Measurements from ENCODE around the gene PPIF.

The PPIF gene

GRCh38 chr10:79303631-79304478 is 43.4 kb upstream of the PPIF start:
- Histone ChIP-seq H3K9me3 (ENCODE audit: control extremely low read depth in 1 of 5, control insufficient read depth in 4 of 5, insufficient read depth in 2 of 5, low read depth in 1 of 5, low read length in 4 of 5) (no peaks in the 10 kb centered on the region), H3K27ac (ENCODE audit: insufficient read depth in 1 of 2, low read depth in 1 of 2, low read length in 2 of 2, poor library complexity in 1 of 2, severe bottlenecking in 2 of 2) (no peak overlapping the region), H3K4me1 (ENCODE audit: control extremely low read depth in 1 of 4, control insufficient read depth in 4 of 4, insufficient read depth in 4 of 4, low read length in 3 of 4) (peaks cover 0 to 3% (median 0%) of the 10 kb centered on the region in 4 experiments), H3K27me3 (replicated peaks in 2 of 5; ENCODE audit: control insufficient read depth in 4 of 5, insufficient read depth in 5 of 5, low read length in 4 of 5) (no peaks in the 10 kb centered on the region), H3K4me3 (ENCODE audit: control insufficient read depth in 1 of 7, extremely low read depth in 1 of 7, insufficient read depth in 4 of 7, low read depth in 2 of 7, low read length in 6 of 7) (no peak overlapping the region), H3K36me3 (ENCODE audit: control insufficient read depth in 4 of 4, insufficient read depth in 4 of 4, low read length in 3 of 4) (peaks cover 14 to 98% (median 90%) of the 10 kb centered on the region in 4 experiments)
- ChIA-PET CTCF (interaction anchor here (0.6 to 1.6 kb wide), 6 partner anchors 9 to 41 kb away, joined by 3 to 6 read pairs (median 4); no protein-coding TSS in a partner anchor), POLR2A (interaction anchor here (1.1 to 1.2 kb wide), 2 partner anchors 14 to 42 kb away, joined by 3 to 4 read pairs; no protein-coding TSS in a partner anchor)
- WGBS (ENCODE audit: insufficient coverage), result 96% methylated on average over 21 of the region's 25 CpGs
- no peak for DNase-seq

- Histone ChIP-seq H3K27me3 (replicated peaks in 2 of 5; ENCODE audit: control insufficient read depth in 4 of 5, insufficient read depth in 5 of 5, low read length in 4 of 5) (no peaks in the 10 kb centered on the region), H3K4me1 (ENCODE audit: control extremely low read depth in 1 of 4, control insufficient read depth in 4 of 4, insufficient read depth in 4 of 4, low read length in 3 of 4) (peaks cover 0 to 10% (median 0%) of the 10 kb centered on the region in 4 experiments), H3K4me3 (ENCODE audit: control insufficient read depth in 1 of 7, extremely low read depth in 1 of 7, insufficient read depth in 4 of 7, low read depth in 2 of 7, low read length in 6 of 7) (no peak overlapping the region), H3K36me3 (ENCODE audit: control insufficient read depth in 4 of 4, insufficient read depth in 4 of 4, low read length in 3 of 4) (peaks cover 14 to 98% (median 89%) of the 10 kb centered on the region in 4 experiments), H3K27ac (ENCODE audit: insufficient read depth in 1 of 2, low read depth in 1 of 2, low read length in 2 of 2, poor library complexity in 1 of 2, severe bottlenecking in 2 of 2) (no peak overlapping the region), H3K9me3 (ENCODE audit: control extremely low read depth in 1 of 5, control insufficient read depth in 4 of 5, insufficient read depth in 2 of 5, low read depth in 1 of 5, low read length in 4 of 5) (no peaks in the 10 kb centered on the region)
- no peak for DNase-seq
- POLR2A ChIA-PET, result interaction anchor here (1.1 kb wide), 1 partner anchor 14 kb away, joined by 4 read pairs; no protein-coding TSS in a partner anchor
- CTCF ChIA-PET, result interaction anchor here (0.8 to 1.4 kb wide), 4 partner anchors 10 to 16 kb away, joined by 3 to 6 read pairs (median 4); no protein-coding TSS in a partner anchor
- 96% methylated on average over 6 of the region's 6 CpGs for WGBS (ENCODE audit: insufficient coverage)
These were observed 42.7 kb upstream of the PPIF start for GRCh38 chr10:79304479-79305087.

DNA sequence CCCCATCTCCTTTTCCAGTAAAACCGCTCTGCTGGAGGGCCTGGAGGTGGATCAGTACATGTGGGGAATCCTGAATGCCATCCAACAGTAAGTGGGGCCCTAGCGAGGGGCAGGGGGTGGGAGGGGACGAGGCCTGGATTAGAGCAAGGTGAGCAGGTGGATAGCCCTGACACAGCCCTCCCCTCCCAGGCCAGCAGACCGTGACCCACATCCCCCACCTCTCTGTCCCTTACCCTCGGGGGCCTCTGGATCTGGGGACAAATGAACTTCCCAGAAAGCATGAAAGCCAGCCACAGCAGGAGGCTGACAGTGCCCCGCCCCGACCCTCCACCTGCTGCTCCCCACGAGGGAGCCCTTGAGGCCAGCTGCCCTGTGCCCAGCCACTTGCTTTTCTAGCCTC is 41.8 kb upstream of the PPIF start:
- H3K9me3 ChIP-seq (ENCODE audit: control extremely low read depth in 1 of 5, control insufficient read depth in 4 of 5, insufficient read depth in 2 of 5, low read depth in 1 of 5, low read length in 4 of 5), result no peaks in the 10 kb centered on the region
- H3K27ac ChIP-seq (ENCODE audit: insufficient read depth in 1 of 2, low read depth in 1 of 2, low read length in 2 of 2, poor library complexity in 1 of 2, severe bottlenecking in 2 of 2), result no peak overlapping the region
- peaks cover 16 to 98% (median 85%) of the 10 kb centered on the region in 4 experiments for H3K36me3 ChIP-seq (ENCODE audit: control insufficient read depth in 4 of 4, insufficient read depth in 4 of 4, low read length in 3 of 4)
- CTCF ChIA-PET, result interaction anchor here (1.4 kb wide), 1 partner anchor 11 kb away, joined by 4 read pairs; no protein-coding TSS in a partner anchor
- H3K4me3 ChIP-seq (ENCODE audit: control insufficient read depth in 1 of 7, extremely low read depth in 1 of 7, insufficient read depth in 4 of 7, low read depth in 2 of 7, low read length in 6 of 7), result no peak overlapping the region
- POLR2A ChIA-PET, result no interaction called here
- peaks cover 0 to 11% (median 0%) of the 10 kb centered on the region in 4 experiments for H3K4me1 ChIP-seq (ENCODE audit: control extremely low read depth in 1 of 4, control insufficient read depth in 4 of 4, insufficient read depth in 4 of 4, low read length in 3 of 4)
- 100% methylated on average over 4 of the region's 8 CpGs for WGBS (ENCODE audit: insufficient coverage)
- DNase-seq, result no peak
- H3K27me3 ChIP-seq (replicated peaks in 2 of 5; ENCODE audit: control insufficient read depth in 4 of 5, insufficient read depth in 5 of 5, low read length in 4 of 5), result no peaks in the 10 kb centered on the region

DNA sequence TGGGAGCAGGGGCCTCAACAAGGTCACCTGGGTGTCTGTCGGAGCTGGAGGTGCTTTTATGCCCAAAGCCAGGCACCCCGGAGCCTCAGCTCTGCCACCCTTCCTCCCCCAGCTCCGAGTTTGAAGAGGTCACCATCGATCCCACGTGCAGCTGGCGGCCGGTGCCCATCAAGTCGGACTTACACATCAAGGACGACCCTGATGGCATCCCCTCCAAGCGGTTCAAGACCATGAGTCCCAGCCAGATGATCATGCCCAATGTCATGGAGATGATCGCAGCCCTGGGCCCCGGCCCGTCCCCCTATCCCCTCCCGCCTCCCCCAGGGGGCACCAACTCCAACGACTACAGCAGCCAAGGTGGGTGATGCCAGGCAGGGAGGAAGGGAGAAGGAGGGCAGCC is 41.3 kb upstream of the PPIF start:
- peaks cover 0 to 11% (median 0%) of the 10 kb centered on the region in 4 experiments for H3K4me1 ChIP-seq (ENCODE audit: control extremely low read depth in 1 of 4, control insufficient read depth in 4 of 4, insufficient read depth in 4 of 4, low read length in 3 of 4)
- peaks cover 15 to 98% (median 84%) of the 10 kb centered on the region in 4 experiments for H3K36me3 ChIP-seq (ENCODE audit: control insufficient read depth in 4 of 4, insufficient read depth in 4 of 4, low read length in 3 of 4)
- no peak for DNase-seq
- H3K27ac ChIP-seq (ENCODE audit: insufficient read depth in 1 of 2, low read depth in 1 of 2, low read length in 2 of 2, poor library complexity in 1 of 2, severe bottlenecking in 2 of 2), result no peak overlapping the region
- no peaks in the 10 kb centered on the region for H3K9me3 ChIP-seq (ENCODE audit: control extremely low read depth in 1 of 5, control insufficient read depth in 4 of 5, insufficient read depth in 2 of 5, low read depth in 1 of 5, low read length in 4 of 5)
- no peak overlapping the region for H3K4me3 ChIP-seq (ENCODE audit: control insufficient read depth in 1 of 7, extremely low read depth in 1 of 7, insufficient read depth in 4 of 7, low read depth in 2 of 7, low read length in 6 of 7)
- over 99% methylated on average over 13 of the region's 15 CpGs for WGBS (ENCODE audit: insufficient coverage)
- ChIA-PET POLR2A (no interaction called here), CTCF (interaction anchor here (1.4 kb wide), 1 partner anchor 11 kb away, joined by 4 read pairs; no protein-coding TSS in a partner anchor)
- no peaks in the 10 kb centered on the region for H3K27me3 ChIP-seq (replicated peaks in 2 of 5; ENCODE audit: control insufficient read depth in 4 of 5, insufficient read depth in 5 of 5, low read length in 4 of 5)

DNA sequence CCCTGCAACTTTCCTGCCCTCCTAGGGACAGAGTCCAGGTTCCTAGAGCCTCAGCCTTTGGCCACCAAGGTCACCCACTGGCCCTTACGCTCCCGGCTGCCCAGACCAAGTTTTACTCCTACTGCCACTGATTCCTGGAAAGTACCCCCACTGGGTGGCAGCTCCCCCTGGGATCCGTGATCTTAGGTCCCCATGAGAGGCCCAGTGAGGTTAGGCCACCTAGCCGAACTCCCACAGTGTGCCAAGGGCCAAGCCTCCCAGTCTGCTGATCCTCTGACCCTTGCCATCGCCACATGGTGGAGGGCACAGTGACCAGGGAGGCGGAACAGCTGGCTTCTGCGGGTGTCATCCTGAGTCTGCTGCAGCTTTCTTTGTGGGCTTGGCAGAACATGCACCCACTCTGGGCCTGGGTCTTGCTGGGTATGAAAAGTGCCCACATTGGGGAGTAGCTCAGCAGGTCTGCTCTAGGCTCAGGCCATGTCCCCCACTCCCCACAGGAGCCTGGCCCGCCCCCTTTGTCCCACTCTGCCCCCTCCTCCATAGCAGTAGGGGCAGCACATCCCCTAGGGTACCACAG is 40.5 kb upstream of the PPIF start:
- POLR2A ChIA-PET, result no interaction called here
- WGBS (ENCODE audit: insufficient coverage), result 92% methylated on average over 8 of the region's 8 CpGs
- no peaks in the 10 kb centered on the region for H3K9me3 ChIP-seq (ENCODE audit: control extremely low read depth in 1 of 5, control insufficient read depth in 4 of 5, insufficient read depth in 2 of 5, low read depth in 1 of 5, low read length in 4 of 5)

DNA sequence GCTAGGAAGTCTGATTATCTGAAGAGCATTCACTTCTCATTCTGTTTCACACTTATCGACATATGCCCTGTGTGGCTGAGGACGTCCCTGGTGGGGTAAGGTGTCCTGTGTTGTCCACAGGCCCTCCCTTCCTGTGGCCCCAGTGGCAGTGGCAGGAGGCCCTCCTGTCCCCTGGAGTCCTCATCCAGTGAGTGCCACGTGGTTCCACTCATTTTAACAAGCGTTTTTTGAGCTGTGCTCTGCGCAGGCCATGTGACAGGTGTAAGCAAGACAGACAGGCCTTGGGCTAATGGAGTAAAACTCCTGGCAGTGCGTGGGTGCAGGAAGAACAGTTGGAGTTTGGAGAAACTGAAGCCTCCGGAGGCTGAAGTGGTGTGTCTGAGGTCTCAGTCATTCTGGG is 39.3 kb upstream of the PPIF start:
- peaks cover 13 to 99% (median 81%) of the 10 kb centered on the region in 4 experiments for H3K36me3 ChIP-seq (ENCODE audit: control insufficient read depth in 4 of 4, insufficient read depth in 4 of 4, low read length in 3 of 4)
- no peak overlapping the region for H3K27ac ChIP-seq (ENCODE audit: insufficient read depth in 1 of 2, low read depth in 1 of 2, low read length in 2 of 2, poor library complexity in 1 of 2, severe bottlenecking in 2 of 2)
- no peak overlapping the region for H3K4me3 ChIP-seq (ENCODE audit: control insufficient read depth in 1 of 7, extremely low read depth in 1 of 7, insufficient read depth in 4 of 7, low read depth in 2 of 7, low read length in 6 of 7)
- POLR2A ChIA-PET, result no interaction called here
- no peaks in the 10 kb centered on the region for H3K9me3 ChIP-seq (ENCODE audit: control extremely low read depth in 1 of 5, control insufficient read depth in 4 of 5, insufficient read depth in 2 of 5, low read depth in 1 of 5, low read length in 4 of 5)
- no peak for DNase-seq
- peaks cover 0 to 11% (median 0%) of the 10 kb centered on the region in 4 experiments for H3K4me1 ChIP-seq (ENCODE audit: control extremely low read depth in 1 of 4, control insufficient read depth in 4 of 4, insufficient read depth in 4 of 4, low read length in 3 of 4)
- CTCF ChIA-PET, result interaction anchor here (1.2 kb wide), 1 partner anchor 8 kb away, joined by 5 read pairs; no protein-coding TSS in a partner anchor
- H3K27me3 ChIP-seq (replicated peaks in 2 of 5; ENCODE audit: control insufficient read depth in 4 of 5, insufficient read depth in 5 of 5, low read length in 4 of 5), result no peaks in the 10 kb centered on the region
- 96% methylated on average over 4 of the region's 7 CpGs for WGBS (ENCODE audit: insufficient coverage)

More for the DNA sequence above, 40.5 kb upstream of the PPIF start:
- no peak for DNase-seq
- H3K4me3 ChIP-seq (ENCODE audit: control insufficient read depth in 1 of 7, extremely low read depth in 1 of 7, insufficient read depth in 4 of 7, low read depth in 2 of 7, low read length in 6 of 7), result no peak overlapping the region
- no peaks in the 10 kb centered on the region for H3K27me3 ChIP-seq (replicated peaks in 2 of 5; ENCODE audit: control insufficient read depth in 4 of 5, insufficient read depth in 5 of 5, low read length in 4 of 5)
- H3K36me3 ChIP-seq (ENCODE audit: control insufficient read depth in 4 of 4, insufficient read depth in 4 of 4, low read length in 3 of 4), result peaks cover 8 to 97% (median 81%) of the 10 kb centered on the region in 4 experiments
- peaks cover 0 to 11% (median 0%) of the 10 kb centered on the region in 4 experiments for H3K4me1 ChIP-seq (ENCODE audit: control extremely low read depth in 1 of 4, control insufficient read depth in 4 of 4, insufficient read depth in 4 of 4, low read length in 3 of 4)
- CTCF ChIA-PET, result no interaction called here
- no peak overlapping the region for H3K27ac ChIP-seq (ENCODE audit: insufficient read depth in 1 of 2, low read depth in 1 of 2, low read length in 2 of 2, poor library complexity in 1 of 2, severe bottlenecking in 2 of 2)
